G401 (cell line): ENCODE data around the gene AIFM3. TPM values are rescaled to one million over a fixed set of nuclear protein-coding genes. Genes with fewer than 3 reads are reported as not detected.
A peak's percentile ranks its signal among the peaks of the same experiment; 100 is the strongest.
"Not testable (repeated sequence)": the region's sequence is repeated elsewhere in the genome, so short reads cannot be mapped to it uniquely, and the experiment has no call there.

Source experiments
- DNase-seq: peaks from one replicate; pipeline ENCODE4 v3.0.0-alpha.2; 2015; ENCODE audit warnings: low spot score
- in situ Hi-C: cut with HindIII; loops from 2 replicates; pipeline ENCODE4 v1.10.0; 2016; ENCODE audit warnings: low sequenced_read_pairs, mixed read lengths
- total RNA-seq: library from RNA; depleted of rRNA; stranded (reverse); fragments of >200 nt; shearing (Covaris generic); gene quantifications from 2 replicates; pipeline ENCODE4 v1.2.3, GENCODE V29; 2014

AIFM3 gene
- total RNA-seq, 1 experiment from 2014 or later: 130 TPM

DNA sequence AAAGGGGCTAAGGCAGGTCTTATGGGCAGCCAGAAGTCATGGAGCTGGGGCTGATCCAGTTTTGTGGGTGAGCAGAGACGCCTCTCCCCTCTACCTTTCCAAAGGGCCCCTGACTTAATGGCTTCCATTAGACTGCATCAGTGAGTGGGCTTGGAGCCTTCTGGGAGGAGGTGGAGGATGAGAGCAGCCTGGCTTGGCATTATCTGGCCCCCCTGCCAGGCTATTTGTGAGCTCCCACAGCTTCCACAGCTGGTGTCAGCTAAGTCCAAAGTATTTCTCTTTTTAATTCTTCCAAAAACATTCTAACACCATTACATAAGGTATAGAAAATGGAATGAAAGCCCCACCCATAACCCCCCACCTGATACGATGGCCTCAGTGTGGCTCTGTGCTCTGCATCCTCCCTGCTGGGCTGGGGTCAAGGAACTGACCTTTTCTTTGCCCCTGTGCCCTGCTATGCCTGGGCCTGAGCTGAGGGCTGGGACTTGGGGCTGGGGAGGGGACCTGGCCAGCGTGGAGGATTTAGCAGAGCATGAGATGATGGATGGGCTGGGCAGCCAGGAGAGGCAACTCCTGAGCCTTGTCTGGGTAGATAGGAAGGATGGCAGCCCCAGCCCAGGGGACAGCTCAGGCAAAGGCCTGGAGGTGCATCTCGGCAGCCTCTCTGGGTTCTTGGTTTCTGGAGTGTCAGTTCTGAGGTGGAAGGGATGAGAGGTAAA is 4.0 kb downstream of the AIFM3 start:
- no peak for DNase-seq
- in situ Hi-C loops: no loop called here

DNA sequence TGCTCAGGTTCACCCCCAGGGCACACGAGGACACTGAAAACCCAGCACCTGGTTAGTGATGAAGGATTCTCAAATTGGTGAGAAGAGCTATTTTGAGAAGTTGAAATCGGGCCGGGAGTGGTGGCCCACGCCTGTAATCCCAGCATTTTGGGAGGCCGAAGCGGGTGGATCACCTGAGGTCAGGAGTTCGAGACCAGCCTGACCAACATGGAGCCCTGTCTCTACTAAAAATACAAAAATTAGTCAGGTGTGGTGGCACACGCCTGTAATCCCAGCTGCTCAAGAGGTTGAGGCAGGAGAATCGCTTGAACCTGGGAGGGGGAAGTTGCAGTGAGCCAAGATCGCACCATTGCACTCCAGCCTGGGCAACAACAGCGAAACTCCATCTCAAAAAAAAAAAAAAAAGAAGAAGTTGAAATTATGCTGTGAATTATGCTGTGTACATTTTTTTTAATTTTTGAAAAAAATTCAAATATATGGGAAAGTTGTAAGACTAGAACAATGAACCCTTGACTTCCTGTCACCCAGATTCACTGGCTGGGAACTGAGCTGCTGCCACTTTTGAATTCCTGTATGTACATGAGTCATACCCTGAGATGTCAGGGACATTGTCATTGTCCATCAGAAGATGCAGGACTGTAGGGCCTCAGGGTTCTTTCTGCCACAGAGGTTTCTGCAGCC is 5.1 kb downstream of the AIFM3 start:
- in situ Hi-C loops, DNase-seq: not testable (repeated sequence)

DNA sequence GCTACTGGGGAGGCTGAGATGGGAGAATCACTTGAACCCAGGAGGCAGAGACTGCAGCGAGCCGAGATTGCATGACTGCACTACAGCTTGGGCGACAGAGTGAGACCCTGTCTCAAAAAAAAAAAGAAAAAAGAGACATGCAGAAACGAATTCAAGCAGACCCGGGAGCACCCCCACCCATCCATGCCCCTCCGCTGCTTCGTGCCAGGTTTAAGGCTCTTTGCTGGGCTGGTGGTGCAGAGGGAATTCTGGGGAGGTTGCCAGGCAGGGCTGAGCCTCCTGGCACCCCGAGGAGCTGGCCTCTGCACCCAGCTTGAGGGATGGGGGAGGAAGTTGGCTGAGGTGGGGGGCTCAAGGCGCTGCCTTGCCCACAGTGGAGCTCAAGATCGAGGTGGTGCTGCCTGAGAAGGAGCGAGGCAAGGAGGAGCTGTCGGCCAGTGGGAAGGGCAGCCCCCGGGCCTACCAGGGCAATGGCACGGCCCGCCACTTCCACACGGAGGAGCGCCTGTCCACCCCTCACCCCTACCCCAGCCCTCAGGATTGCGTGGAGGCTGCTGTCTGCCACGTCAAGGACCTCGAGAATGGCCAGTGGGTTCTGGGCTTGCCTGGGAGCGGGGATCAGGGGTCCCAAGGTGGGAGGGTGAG is 6.0 kb downstream of the AIFM3 start:
- no peak for DNase-seq
- in situ Hi-C loops: no loop called here

DNA sequence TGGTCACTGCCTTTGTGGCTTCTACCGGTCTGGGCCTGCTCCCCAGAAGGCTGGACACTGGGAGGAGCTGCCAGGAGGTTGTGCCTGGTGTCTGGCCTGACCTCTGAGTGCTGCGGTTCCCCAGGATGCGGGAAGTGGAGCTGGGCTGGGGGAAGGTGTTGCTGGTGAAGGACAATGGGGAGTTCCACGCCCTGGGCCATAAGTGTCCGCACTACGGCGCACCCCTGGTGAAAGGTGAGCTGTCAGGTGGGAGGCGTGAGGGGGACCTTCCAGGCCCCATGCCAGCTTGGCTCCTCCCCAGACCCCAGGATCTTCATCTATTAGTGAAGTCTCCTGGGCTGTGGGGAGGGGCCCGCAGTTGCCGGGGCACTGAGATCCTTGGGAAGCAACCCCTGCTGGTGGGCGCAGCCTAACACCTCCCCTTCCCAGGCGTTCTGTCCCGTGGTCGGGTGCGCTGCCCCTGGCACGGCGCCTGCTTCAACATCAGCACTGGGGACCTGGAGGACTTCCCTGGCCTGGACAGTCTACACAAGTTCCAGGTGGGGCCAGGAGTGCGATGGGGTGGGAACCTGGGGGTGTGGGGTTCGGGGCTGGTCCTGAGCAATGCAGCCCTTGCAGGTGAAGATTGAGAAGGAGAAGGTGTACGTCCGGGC is 6.7 kb downstream of the AIFM3 start:
- no peak for DNase-seq
- in situ Hi-C loops: no loop called here

DNA sequence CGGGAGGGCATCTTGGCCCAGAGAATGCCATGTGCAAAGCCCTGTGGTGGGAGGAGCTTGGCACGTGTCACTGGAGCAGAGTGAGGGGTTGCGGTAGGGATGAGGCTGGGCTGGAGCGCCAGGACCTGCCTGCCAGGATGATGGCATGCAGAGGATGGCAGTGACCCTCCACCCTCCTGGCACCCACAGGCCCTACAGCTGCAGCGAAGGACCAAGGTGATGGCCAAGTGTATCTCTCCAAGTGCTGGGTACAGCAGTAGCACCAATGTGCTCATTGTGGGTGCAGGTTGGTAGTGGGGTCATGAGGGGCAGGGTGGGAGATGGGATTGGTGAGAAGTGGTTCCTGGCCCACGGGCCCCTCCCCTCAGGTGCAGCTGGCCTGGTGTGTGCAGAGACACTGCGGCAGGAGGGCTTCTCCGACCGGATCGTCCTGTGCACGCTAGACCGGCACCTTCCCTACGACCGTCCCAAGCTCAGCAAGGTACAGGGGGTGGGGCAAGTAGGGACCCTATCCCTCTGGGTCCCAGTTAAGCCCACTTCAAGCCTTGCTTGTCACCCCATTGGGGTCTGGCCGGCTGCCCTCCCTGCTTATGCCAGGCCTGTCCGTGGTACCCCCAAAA is 7.4 kb downstream of the AIFM3 start:
- in situ Hi-C loops: no loop called here
- DNase-seq: no peak

DNA sequence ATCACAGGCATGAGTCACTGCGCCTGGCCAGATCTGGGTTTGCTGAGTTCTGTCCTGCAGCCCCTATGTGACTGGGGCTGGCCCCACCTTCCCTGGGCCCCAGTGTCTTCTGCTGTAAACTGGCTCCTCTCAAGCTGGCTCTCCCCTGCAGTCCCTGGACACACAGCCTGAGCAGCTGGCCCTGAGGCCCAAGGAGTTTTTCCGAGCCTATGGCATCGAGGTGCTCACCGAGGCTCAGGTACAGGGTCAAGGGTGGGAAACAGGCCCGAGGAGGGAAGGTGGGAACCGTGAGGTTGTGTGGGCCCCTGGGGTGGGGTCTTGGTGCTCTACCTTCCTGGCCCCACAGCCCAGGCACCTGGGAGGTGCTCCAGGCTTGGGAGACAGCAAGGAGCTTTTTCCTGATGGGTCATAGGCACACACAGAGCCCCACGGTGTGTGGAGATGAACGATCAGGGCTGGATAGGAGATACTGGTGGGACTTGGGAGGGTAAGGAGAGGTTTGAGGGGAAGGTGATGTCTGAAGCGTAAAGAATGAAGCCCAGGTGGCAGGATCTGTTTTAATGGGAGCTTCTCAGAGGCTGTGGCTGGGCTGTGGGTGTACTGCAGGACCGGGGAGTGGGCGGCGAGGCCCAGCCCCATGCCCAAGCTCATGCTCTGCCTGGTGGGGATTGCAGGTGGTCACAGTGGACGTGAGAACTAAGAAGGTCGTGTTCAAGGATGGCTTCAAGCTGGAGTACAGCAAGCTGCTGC is 8.7 kb downstream of the AIFM3 start:
- in situ Hi-C loops: no loop called here
- DNase-seq: no peak

DNA sequence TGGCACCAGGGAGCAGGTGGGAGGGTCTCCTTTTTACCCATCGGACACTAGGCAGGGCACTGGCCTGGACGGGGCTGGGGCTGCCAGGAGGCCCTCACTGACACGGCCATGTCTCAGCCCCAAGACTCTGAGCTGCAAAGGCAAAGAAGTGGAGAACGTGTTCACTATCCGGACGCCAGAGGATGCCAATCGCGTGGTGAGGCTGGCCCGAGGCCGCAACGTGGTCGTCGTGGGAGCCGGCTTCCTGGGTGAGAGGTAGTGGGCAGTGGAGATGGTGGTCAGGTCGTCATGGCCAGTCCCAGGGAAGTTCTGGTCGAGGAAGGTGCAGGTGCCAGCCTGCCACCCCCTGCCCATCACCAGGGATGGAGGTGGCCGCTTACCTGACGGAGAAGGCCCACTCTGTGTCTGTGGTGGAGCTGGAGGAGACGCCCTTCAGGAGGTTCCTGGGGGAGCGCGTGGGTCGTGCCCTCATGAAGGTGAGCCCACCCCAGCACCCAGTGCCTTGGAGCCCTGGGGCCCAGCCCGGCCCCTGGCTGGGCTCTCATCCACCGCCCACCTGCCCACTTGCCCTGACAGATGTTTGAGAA is 9.3 kb downstream of the AIFM3 start:
- DNase-seq: no peak
- in situ Hi-C loops: no loop called here

DNA sequence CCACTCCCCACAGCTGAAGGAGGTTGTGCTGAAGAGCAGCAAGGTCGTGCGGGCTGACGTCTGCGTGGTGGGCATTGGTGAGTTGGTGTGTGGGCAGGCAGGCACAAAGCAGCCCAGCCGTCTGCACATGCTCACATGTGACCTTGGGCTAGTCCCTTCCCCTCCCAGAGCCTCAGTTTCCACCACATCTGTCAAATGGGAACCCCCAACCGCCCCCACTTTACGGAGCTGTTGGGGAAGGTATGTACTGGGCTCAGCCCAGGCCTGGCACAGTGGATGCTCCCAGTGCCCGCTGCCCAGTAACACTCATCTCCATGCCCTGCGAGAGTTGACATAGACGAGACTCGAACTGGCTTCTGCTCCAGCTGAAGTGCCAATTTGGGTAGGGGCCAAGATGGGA is 10.0 kb downstream of the AIFM3 start:
- in situ Hi-C loops: no loop called here
- no peak for DNase-seq

DNA sequence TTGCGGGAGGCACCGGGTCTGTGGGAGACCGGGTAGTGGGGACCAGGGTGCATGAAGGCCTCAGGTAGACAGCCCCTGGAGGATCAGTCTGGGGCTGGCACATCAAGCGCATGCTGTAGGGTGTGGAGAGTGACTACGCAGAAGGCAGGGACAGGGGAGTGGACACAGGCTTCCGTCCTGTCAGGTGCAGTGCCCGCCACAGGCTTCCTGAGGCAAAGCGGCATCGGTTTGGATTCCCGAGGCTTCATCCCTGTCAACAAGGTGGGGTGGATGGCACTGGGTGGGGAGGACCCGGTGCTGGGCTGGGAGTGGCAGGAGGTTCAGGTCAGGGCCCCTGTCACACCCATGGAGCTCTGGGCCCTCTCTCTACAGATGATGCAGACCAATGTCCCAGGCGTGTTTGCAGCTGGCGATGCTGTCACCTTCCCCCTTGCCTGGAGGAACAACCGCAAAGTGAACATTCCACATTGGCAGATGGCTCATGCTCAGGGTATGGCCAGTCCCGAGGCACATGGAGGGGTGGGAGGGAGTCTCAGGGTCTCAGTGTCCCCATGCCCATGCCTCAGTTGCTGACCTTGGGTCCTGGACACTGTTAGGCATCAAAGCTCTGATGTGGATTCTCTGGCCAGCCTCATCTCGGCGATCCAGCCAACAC is 10.6 kb downstream of the AIFM3 start:
- DNase-seq: no peak
- in situ Hi-C loops: no loop called here

DNA sequence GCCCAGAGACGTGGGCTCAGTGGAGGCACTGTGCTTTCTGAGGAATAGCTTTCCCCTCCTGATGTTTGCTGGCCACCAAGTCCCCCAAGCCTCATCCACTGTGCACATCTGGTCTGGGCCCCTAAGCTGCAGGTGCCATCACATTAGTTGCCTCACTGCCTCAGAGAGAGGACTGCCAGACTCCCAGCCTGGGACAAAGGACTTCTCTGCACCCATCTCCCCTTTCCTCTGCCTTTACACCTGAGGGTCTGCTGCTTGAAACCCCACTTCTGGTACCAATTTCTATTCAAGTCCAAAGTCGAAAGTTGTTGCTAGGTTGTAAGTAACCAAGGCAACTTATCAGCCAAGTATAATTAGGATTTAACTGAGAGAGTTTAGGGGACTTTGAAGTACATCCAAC is 11.4 kb downstream of the AIFM3 start:
- no peak for DNase-seq
- in situ Hi-C loops: no loop called here

DNA sequence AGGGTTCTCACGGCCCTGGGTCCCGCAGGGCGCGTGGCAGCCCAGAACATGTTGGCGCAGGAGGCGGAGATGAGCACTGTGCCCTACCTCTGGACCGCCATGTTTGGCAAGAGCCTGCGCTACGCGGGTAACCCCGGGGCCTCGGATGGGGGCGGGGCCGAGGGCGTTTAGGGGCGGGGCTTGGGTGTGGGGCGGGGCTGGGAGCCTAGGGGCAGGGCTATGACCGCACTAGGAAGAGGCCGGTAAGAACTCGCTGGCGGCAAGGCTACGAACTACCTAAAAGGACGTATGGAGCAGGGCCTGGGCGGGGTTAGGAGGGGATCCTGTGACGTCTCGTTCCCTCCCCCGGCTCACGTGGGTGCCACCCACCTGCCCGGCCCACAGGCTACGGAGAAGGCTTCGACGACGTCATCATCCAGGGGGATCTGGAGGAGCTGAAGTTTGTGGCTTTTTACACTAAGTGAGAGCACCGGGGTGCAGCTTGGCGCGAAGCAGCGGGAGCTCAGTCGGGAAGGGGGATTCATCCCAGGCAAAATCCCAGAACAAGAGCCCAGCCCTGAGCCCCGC is 12.3 kb downstream of the AIFM3 start:
- DNase-seq: no peak
- in situ Hi-C loops: no loop called here

DNA sequence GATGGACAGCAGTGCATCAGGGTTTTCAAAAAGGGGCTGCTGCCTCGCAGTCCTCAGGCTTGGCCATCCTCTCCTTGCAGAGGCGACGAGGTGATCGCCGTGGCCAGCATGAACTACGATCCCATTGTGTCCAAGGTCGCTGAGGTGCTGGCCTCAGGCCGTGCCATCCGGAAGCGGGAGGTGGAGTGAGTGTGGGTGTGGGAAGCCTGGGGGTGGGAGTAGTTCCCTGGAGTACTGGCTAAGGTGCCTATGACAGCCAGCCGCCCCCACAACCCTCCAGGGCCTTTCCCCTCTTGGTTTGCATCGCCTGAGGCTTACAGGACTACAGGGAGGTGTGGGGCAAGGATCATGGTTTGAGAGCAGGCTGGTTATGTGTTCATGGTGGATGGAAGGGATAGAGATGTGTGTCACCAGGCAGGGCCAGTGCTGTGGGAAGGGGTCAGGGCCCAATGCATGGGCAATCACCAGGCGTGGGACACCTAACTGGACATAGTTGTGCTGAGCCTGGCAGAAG is 12.9 kb downstream of the AIFM3 start:
- no peak for DNase-seq
- in situ Hi-C loops: no loop called here

DNA sequence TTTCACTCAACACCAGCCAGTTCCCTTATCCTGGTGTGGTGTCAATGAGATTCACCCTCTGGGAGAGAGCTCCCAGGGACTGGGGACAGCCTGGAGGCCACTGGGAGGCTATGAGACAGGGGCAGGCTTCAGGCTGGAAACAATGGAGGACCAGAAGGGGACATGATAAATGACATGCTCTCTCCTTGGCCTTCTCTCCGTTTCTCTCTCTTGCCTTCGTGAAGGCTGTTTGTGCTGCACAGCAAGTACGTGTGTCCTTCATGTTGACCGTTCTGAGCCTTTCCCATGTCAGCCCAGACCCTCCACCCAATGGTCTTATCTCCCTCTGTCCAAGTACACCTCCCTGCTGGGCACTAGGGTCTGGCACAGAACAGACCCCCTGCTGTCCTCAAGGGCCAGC is 13.5 kb downstream of the AIFM3 start:
- in situ Hi-C loops: no loop called here
- no peak for DNase-seq

DNA sequence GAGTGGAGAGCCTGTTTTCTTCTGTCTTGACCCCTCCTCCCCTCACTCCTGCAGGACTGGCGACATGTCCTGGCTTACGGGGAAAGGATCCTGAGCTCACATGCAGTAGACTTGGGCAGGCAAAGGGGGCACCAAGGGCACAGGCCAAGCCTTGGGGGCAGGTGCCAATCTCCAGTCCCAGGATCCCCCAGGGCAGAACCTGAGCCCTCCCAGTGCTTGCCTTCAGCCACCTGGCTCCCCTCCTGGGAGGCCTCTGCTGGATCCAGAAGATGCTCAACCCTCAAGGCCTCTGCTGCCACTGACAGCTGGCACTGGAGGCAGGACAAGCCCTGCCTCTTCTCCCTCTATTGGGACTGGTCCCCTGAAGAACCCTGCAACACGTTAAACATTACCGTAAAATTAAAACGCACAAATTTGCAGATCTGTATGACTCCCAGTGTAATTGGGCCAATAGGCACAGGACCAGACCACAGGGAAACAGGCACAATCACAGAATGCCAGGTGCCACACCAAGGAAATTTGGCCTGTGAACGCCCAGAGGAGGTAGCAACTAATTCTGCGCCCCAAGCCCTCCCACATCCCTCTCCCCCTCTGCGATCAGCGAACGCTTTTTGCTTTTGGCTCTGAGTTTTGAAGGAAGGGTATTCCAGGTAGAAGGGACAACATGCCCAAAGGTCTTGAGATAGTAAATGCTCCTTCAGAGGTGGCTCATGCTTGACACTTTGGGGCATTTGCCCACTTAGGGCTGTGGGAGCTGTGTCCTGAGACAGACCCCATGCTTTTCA is 14.1 kb downstream of the AIFM3 start:
- peak; percentile 2 for DNase-seq
- in situ Hi-C loops: no loop called here

DNA sequence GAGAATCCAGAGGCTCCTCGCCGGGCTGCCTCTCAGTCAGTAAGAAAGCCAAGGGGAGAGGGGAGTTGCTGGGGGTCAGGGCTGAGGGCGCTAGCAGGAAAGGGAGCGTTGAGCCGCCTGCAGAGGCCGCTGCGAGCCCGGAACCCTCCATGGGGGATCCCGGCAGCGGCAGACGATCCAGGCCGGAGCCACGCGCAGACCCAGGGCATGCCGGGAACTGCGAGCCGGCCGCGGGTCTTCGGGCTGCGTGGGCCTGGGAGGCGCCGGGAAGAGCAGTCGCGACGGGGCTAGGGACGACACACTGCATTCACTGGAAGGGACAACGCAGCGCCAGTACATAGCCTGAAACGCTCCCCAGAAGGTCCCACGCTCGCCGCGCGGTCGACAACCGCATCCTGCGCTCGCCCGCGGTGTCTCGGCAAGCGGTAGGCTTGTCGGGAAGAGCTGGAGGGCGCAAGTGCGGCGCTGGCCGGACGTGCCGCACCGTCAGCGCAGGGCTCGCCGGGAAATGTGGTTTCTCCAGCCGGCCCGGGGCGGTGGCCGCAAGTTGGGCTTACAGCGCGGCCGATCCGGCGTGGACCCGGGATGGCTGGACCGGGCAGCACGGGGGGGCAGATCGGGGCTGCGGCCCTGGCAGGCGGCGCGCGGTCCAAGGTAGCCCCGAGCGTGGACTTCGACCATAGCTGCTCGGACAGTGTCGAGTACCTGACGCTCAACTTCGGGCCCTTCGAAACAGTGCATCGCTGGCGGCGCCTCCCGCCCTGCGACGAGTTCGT is 14.9 kb downstream of the AIFM3 start, which contains the start of gene LZTR1:
LZTR1 (plus strand) TSS at position 511 of the 776 bp plus-strand sequence; CDS start at position 586, 75 bp downstream.
- in situ Hi-C loops: no loop called here
- peak; percentile 82 for DNase-seq

DNA sequence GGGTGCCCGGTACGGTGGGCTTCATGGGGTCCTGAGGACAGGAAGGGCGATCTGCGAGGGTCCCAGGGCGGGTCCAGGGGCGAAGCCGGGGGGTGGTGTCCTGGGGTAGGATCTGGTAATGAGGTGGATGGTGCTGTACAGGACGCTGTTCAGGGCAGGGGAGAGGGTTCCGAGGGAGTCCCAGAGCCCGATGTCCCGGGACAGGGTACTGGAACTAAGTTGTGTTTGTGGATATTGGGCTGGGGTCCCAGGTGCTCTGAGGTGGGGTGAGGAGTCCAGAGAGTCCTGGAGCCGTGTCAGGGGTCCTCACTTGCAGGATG is 15.5 kb downstream of the AIFM3 start:
- in situ Hi-C loops: no loop called here
- no peak for DNase-seq
